Breast epithelium (tissue), 4 donors: Measurements from ENCODE around the gene SAPCD2. TPM values are rescaled to one million over a fixed set of nuclear protein-coding genes. Genes with fewer than 3 reads are reported as not detected.

Experiments used
- DNase-seq, 2 donors: peaks; one replicate each; pipeline ENCODE4 v3.0.0-alpha.2; 2019; ENCODE audit warnings: low spot score in 2 of 2
- H3K27ac ChIP-seq, 2 donors: fragments of 200-600 bp; sonication (generic) in 1 of 2; one replicate each; pipeline ENCODE4 v1.5.1; 2016 to 2019; ENCODE audit warnings: mild to moderate bottlenecking in 1 of 2
- H3K27me3 ChIP-seq, 2 donors: fragments of 200-600 bp; sonication (generic) in 1 of 2; one replicate each; pipeline versions ENCODE4 v1.5.1 to v1.6.0; 2017 to 2019; ENCODE audit warnings: control low read depth in 1 of 2, mild to moderate bottlenecking in 1 of 2
- H3K36me3 ChIP-seq: fragments of 200-600 bp; one replicate; pipeline ENCODE4 v1.5.1; 2019
- H3K4me1 ChIP-seq, 2 donors: fragments of 200-600 bp; sonication (generic); one replicate each; pipeline ENCODE4 v1.5.1; 2016 to 2019; ENCODE audit warnings: control low read depth in 1 of 2
- H3K4me3 ChIP-seq, 3 donors: fragments of 200-600 bp; sonication (generic); 1 replicate in 2 of 3; 2 replicates in 1 of 3; pipeline ENCODE4 v1.5.1; 2016 to 2019; ENCODE audit warnings: mild to moderate bottlenecking in 3 of 3, moderate library complexity in 2 of 3
- H3K9me3 ChIP-seq, 2 donors: fragments of 200-600 bp; sonication (generic) in 1 of 2; one replicate each; pipeline ENCODE4 v1.5.1; 2016 to 2019; ENCODE audit warnings: control low read depth in 1 of 2
- POLR2A ChIP-seq: fragments of 450-650 bp; IDR thresholded peaks from one replicate; pipeline ENCODE4 v1.6.1; 2016; ENCODE audit warnings: antibody characterized with exemption, mild to moderate bottlenecking, moderate library complexity
- POLR2AphosphoS5 ChIP-seq, 3 donors: sonication (generic); formaldehyde crosslinking; IDR thresholded peaks; one replicate each; pipeline ENCODE4 v1.6.1; 2017; ENCODE audit warnings: antibody characterized with exemption in 3 of 3
- intact Hi-C: fragments of 100-400 bp; cut with DNase I; formaldehyde crosslinking; loops from one replicate; pipeline ENCODE4 v1.15.1; 2023; ENCODE audit warnings: low total_unique reads
- total RNA-seq, 3 donors: library from RNA; depleted of rRNA; stranded (reverse); fragments of >200 nt; gene quantifications; one replicate each; pipeline ENCODE4 v1.1.0, GENCODE V29; 2016
- TF ChIP-seq, protein P1 (sequence below), 3 donors: fragments of 450-650 bp; IDR thresholded peaks; one replicate each; pipeline ENCODE4 v1.5.1; 2016 to 2017; ENCODE audit warnings: antibody characterized with exemption in 3 of 3, mild to moderate bottlenecking in 3 of 3, moderate library complexity in 3 of 3

The SAPCD2 gene
- total RNA-seq, 3 donors from 2014 or later: 0.96 to 2.9 (median 2.8) TPM

DNA sequence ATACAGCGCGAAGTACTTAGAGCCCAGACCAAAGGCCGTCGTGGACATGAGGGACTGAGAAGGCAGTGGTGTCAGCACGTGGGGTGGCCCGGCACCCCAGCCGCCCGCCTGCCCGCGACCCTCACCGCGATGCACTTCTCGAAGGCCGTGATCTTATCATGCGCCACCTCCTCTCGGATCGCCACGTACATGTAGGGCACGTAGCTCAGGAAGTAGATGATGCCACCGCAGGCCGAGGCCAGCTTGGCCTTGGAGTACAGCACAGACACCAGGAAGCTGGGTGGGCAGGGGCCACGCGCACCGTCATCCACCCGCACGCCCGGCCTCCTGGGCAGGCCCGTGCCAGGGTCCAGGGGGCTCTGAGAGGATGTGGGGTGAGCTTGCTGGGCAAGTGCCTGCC lies 53.3 kb downstream of the SAPCD2 start:
- Histone ChIP-seq H3K4me1 (no peaks in the 10 kb centered on the region), H3K27ac (no peak overlapping the region), H3K36me3 (no peaks in the 10 kb centered on the region), H3K9me3 (no peaks in the 10 kb centered on the region), H3K27me3 (no peaks in the 10 kb centered on the region), H3K4me3 (no peak overlapping the region)
- DNase-seq: no peak
- no peak for TF ChIP-seq POLR2AphosphoS5 (IDR thresholded peaks at IDR 0.05)
- TF ChIP-seq, protein P1, sequence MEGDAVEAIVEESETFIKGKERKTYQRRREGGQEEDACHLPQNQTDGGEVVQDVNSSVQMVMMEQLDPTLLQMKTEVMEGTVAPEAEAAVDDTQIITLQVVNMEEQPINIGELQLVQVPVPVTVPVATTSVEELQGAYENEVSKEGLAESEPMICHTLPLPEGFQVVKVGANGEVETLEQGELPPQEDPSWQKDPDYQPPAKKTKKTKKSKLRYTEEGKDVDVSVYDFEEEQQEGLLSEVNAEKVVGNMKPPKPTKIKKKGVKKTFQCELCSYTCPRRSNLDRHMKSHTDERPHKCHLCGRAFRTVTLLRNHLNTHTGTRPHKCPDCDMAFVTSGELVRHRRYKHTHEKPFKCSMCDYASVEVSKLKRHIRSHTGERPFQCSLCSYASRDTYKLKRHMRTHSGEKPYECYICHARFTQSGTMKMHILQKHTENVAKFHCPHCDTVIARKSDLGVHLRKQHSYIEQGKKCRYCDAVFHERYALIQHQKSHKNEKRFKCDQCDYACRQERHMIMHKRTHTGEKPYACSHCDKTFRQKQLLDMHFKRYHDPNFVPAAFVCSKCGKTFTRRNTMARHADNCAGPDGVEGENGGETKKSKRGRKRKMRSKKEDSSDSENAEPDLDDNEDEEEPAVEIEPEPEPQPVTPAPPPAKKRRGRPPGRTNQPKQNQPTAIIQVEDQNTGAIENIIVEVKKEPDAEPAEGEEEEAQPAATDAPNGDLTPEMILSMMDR (IDR thresholded peaks at IDR 0.05): no peak
- intact Hi-C loops: no loop called here

DNA sequence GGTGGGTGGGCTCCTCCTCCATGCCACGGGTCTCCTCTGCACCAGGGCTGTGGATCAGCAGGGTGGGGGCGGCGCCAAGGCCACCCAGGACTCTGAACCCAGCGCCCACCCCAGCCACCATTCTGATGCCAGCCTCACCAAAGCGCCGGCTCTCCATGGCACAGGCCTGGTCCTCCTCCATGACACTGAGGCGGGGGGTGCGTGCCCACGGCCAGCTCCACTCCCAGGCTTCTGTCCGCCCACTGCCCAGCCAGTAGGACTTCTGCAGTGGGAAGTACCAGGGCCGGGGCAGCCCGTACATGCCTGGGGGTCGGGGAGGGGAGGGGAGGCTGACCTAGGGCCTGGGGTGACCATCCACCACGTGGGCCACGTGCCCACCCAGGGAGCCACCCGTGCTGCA lies 53.9 kb downstream of the SAPCD2 start:
- H3K9me3 ChIP-seq: no peaks in the 10 kb centered on the region
- no peak overlapping the region for H3K4me3 ChIP-seq
- DNase-seq: no peak
- H3K27ac ChIP-seq: no peak overlapping the region
- no peaks in the 10 kb centered on the region for H3K36me3 ChIP-seq
- intact Hi-C loops: no loop called here
- TF ChIP-seq POLR2A: no peak
- no peak for TF ChIP-seq POLR2AphosphoS5 (IDR thresholded peaks at IDR 0.05)
- TF ChIP-seq, protein P1 (IDR thresholded peaks at IDR 0.05): no peak
- no peaks in the 10 kb centered on the region for H3K27me3 ChIP-seq
- no peaks in the 10 kb centered on the region for H3K4me1 ChIP-seq

DNA sequence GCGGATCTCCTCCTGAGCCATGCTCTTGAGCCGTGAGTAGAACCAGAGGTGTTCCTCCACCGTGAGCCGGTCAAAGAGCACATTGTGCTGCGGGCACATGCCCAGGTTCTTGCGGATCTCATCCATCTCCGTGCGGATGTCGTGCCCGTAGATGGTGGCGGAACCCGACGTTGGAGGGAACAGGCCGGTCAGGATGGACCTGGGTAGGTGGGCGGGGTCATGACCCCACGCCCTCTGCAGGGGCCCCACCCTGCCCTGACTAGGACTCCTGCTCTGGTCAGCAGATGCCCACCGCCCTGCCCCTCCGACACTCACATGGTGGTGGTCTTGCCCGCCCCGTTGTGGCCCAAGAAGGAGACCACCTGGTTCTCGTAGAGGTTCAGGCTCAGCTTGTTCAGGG lies 54.4 kb downstream of the SAPCD2 start:
- no peak for DNase-seq
- H3K27me3 ChIP-seq: no peaks in the 10 kb centered on the region
- intact Hi-C loops: no loop called here
- H3K36me3 ChIP-seq: no peaks in the 10 kb centered on the region
- no peaks in the 10 kb centered on the region for H3K9me3 ChIP-seq
- no peak overlapping the region for H3K4me3 ChIP-seq
- no peak for TF ChIP-seq POLR2AphosphoS5 (IDR thresholded peaks at IDR 0.05)
- TF ChIP-seq, protein P1 (IDR thresholded peaks at IDR 0.05): no peak
- no peak for TF ChIP-seq POLR2A
- no peak overlapping the region for H3K27ac ChIP-seq
- no peaks in the 10 kb centered on the region for H3K4me1 ChIP-seq

DNA sequence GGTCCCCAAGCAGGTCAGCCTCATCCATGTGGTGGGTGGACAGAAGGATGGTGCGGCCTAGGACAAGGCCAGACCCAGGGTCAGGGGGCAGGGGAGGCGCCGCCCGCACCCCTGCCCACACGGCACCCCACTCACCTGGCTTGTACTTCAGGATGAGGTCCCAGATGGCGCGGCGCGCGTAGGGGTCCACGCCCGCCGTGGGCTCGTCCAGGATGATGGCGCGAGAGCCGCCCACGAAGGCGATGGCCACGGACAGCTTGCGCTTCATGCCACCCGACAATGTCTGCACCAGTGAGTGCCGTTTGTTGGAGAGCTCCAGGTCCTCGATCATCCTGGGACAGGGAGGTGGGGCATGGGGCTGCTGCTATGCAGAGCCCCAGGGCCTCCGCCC lies 54.8 kb downstream of the SAPCD2 start:
- H3K4me1 ChIP-seq: no peaks in the 10 kb centered on the region
- no peak for DNase-seq
- TF ChIP-seq, protein P1 (IDR thresholded peaks at IDR 0.05): no peak
- TF ChIP-seq POLR2AphosphoS5 (IDR thresholded peaks at IDR 0.05) (no peak), POLR2A (no peak)
- no peaks in the 10 kb centered on the region for H3K27me3 ChIP-seq
- H3K27ac ChIP-seq: no peak overlapping the region
- no peaks in the 10 kb centered on the region for H3K9me3 ChIP-seq
- no peaks in the 10 kb centered on the region for H3K36me3 ChIP-seq
- H3K4me3 ChIP-seq: no peak overlapping the region
- intact Hi-C loops: no loop called here

DNA sequence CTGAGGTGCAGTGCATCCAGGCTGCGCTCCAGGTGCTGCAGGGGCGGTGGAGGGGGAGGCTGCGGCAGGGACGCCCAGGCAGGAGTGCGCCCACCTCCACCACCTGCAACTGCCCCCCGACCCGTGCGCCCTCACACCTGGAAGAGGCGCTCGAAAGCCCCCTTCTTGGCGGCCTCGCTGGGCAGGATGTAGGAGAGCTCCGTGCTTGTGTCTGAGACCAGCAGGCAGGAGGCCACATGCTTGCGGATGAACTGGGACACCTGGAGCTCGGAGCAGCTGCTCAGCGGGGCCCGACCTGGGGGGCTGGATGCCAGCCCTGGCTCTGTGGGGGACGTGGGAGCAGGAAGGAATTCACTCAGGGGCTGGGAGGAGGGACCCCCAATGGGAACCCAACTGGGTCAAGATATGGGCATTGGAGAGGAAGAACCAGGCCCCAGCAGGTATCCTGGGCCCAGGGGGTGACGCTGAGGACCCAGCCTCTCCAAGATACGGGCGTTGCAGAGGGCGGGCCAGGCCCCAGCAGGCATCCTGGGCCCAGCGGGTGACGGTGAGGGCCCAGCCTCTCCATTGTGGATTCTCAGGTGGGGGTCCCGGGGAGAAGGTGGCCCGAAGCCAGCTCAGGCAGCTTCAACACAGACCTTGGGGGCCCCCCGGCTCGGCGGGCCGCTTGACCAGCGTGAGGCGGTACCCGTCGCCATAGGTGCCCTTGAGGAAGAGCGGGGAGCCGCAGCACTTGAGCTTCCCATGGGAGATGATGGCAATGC lies 55.4 kb downstream of the SAPCD2 start:
- intact Hi-C loops: no loop called here
- Histone ChIP-seq H3K36me3 (no peaks in the 10 kb centered on the region), H3K4me1 (no peaks in the 10 kb centered on the region), H3K27ac (no peak overlapping the region), H3K27me3 (no peaks in the 10 kb centered on the region), H3K4me3 (no peak overlapping the region), H3K9me3 (no peaks in the 10 kb centered on the region)
- DNase-seq: no peak
- TF ChIP-seq POLR2A (no peak), POLR2AphosphoS5 (IDR thresholded peaks at IDR 0.05) (no peak)
